ENCODE measurements around the gene HGFAC.

HGFAC gene

DNA sequence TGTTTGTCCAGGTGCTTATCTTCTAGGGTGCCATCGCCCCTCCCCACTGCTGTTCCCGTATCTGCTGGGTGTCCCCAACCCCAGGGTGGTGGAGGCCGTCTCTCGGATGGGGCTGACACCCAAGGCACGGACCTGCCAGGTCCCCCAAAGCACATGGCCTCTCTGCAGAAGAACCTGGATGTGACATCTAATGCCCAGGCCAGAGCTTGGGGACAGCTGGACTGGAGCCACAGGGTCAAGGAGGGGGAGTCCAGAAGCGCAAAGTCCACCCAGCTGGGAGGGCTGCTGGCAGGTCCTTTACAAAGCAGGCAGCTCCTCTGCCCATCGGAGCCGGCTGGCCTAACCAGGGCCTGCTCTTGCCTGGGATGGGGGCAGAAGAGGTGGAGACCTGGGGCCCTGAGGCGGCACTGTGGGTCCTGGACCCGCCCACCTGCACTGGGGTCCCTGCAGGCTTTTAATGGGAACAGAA, 20.6 kb downstream of the HGFAC start:
- no peak overlapping the region for H3K4me2 ChIP-seq (ENCODE audit: low read length)
- no peaks in the 10 kb centered on the region for H3K4me1 ChIP-seq (ENCODE audit: low read length)
- H2AFZ ChIP-seq (ENCODE audit: low read depth, low read length) = no peak overlapping the region
- H3K9me3 ChIP-seq (ENCODE audit: insufficient read depth, low read length) = no peaks in the 10 kb centered on the region
- peaks cover 14% of the 10 kb centered on the region for H3K27me3 ChIP-seq (ENCODE audit: low read depth, low read length)
- H4K20me1 ChIP-seq (ENCODE audit: insufficient read depth, low read length) = no peaks in the 10 kb centered on the region
- no peak overlapping the region for H3K27ac ChIP-seq (ENCODE audit: low read length)
- no peak for TF ChIP-seq EZH2phosphoT487 (IDR thresholded peaks at IDR 0.05; ENCODE audit: low read depth)
- TF ChIP-seq, protein P1, sequence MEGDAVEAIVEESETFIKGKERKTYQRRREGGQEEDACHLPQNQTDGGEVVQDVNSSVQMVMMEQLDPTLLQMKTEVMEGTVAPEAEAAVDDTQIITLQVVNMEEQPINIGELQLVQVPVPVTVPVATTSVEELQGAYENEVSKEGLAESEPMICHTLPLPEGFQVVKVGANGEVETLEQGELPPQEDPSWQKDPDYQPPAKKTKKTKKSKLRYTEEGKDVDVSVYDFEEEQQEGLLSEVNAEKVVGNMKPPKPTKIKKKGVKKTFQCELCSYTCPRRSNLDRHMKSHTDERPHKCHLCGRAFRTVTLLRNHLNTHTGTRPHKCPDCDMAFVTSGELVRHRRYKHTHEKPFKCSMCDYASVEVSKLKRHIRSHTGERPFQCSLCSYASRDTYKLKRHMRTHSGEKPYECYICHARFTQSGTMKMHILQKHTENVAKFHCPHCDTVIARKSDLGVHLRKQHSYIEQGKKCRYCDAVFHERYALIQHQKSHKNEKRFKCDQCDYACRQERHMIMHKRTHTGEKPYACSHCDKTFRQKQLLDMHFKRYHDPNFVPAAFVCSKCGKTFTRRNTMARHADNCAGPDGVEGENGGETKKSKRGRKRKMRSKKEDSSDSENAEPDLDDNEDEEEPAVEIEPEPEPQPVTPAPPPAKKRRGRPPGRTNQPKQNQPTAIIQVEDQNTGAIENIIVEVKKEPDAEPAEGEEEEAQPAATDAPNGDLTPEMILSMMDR (IDR thresholded peaks at IDR 0.05; ENCODE audit: low read depth, low read length) = no peak
- no peak overlapping the region for H3K9ac ChIP-seq (ENCODE audit: low read length)
- H3K4me3 ChIP-seq (ENCODE audit: low read length) = no peak overlapping the region
- no peaks in the 10 kb centered on the region for H3K36me3 ChIP-seq (replicated peaks; ENCODE audit: low read depth, low read length)
- no peaks in the 10 kb centered on the region for H3K79me2 ChIP-seq (ENCODE audit: low read length)

DNA sequence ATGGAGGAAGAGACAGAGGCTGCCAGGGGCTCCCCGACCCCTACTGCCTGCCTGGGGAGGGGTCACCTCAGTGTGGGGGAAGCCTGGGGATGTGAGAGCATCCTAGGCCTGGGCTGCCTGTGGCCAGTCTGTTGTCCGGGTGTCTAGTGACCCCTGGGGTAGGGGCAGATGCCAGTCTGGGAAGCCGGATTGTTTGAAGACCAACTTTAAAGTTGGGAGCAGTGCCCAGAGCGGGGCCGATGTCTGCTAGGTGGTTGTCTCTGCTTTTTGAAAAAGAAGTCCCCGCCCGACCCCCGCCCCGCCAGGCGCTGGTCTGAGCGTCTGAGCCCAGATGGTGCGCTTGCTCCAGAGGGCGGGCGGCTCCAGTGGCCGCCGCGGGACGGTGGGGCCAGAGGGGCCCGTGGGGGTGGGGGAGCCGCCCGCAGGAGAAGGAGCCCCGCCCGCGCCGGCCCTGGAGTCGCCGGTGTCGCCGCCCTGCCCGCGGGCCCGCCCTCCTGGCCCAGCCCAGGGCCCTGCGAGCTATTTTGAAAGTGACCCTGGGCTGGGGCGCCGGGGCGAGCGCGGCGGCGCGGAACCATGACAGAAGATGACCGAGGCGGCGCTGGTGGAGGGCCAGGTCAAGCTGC, 21.1 kb downstream of the HGFAC start, which contains the start of gene DOK7:
DOK7 (plus strand) TSS at position 517 of the 626 bp plus-strand sequence; CDS start at position 587, 70 bp downstream.
- H2AFZ ChIP-seq (ENCODE audit: low read depth, low read length) = no peak within 1 kb of the TSS
- TF ChIP-seq, protein P1 (IDR thresholded peaks at IDR 0.05; ENCODE audit: low read depth, low read length) = no peak
- TF ChIP-seq EZH2phosphoT487 (IDR thresholded peaks at IDR 0.05; ENCODE audit: low read depth) = no peak
- no peaks in the 10 kb centered on the region for H4K20me1 ChIP-seq (ENCODE audit: insufficient read depth, low read length)
- no peaks in the 10 kb centered on the region for H3K9me3 ChIP-seq (ENCODE audit: insufficient read depth, low read length)
- H3K36me3 ChIP-seq (replicated peaks; ENCODE audit: low read depth, low read length) = no peaks in the 10 kb centered on the region
- H3K4me2 ChIP-seq (ENCODE audit: low read length) = no peak within 1 kb of the TSS
- H3K79me2 ChIP-seq (ENCODE audit: low read length) = no peaks in the 10 kb centered on the region
- H3K27ac ChIP-seq (ENCODE audit: low read length) = no peak within 1 kb of the TSS
- peaks cover 14% of the 10 kb centered on the region for H3K27me3 ChIP-seq (ENCODE audit: low read depth, low read length)
- no peak within 1 kb of the TSS for H3K9ac ChIP-seq (ENCODE audit: low read length)
- H3K4me1 ChIP-seq (ENCODE audit: low read length) = no peaks in the 10 kb centered on the region
- no peak within 1 kb of the TSS for H3K4me3 ChIP-seq (ENCODE audit: low read length)

DNA sequence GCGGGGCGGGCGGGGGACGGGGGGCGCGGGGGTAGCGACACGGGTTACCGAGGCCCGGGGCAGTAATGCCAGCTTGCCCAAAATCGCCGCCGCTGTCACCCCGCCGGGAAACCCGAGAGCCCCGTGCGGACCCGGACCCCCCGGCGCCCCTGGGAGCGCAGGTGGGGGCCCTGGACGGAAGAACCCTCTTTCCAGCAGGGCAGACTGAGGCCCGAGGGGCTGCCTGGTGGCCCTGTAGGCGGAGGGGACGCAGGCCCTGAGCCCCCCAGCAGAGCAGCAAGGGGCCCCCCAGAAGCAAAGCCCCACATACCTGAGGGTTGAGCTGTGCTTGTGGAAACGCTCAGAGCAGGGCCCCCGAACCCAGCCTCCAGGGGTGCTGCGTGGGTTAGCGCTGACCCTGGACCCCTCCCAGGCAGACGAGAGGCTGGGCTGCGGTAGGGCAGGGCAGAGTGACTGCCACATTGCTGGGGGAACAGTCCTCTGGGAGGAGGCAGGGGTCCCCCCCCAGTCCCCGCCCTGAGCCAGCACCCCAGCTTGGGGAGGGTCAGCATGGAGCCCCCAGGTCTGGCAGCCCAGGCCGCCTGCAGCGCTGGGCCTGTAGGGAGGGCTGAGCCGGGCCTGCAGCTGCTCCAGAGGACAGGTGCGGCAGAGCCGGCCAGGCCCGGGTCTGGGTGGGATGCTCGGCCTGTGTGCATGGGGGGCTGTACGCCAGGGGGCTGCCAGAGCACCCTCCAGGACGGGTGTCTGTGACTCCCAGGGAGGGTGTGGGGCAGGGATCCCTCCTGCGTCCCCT, 22.0 kb downstream of the HGFAC start:
- Histone ChIP-seq H3K4me2 (ENCODE audit: low read length) (no peak overlapping the region), H3K27me3 (ENCODE audit: low read depth, low read length) (peaks cover 14% of the 10 kb centered on the region), H3K36me3 (replicated peaks; ENCODE audit: low read depth, low read length) (no peaks in the 10 kb centered on the region), H3K9ac (ENCODE audit: low read length) (no peak overlapping the region), H3K79me2 (ENCODE audit: low read length) (no peaks in the 10 kb centered on the region), H3K27ac (ENCODE audit: low read length) (no peak overlapping the region), H3K4me3 (ENCODE audit: low read length) (no peak overlapping the region), H4K20me1 (ENCODE audit: insufficient read depth, low read length) (no peaks in the 10 kb centered on the region), H2AFZ (ENCODE audit: low read depth, low read length) (no peak overlapping the region), H3K9me3 (ENCODE audit: insufficient read depth, low read length) (no peaks in the 10 kb centered on the region), H3K4me1 (ENCODE audit: low read length) (no peaks in the 10 kb centered on the region)
- TF ChIP-seq, protein P1 (IDR thresholded peaks at IDR 0.05; ENCODE audit: low read depth, low read length) = no peak

DNA sequence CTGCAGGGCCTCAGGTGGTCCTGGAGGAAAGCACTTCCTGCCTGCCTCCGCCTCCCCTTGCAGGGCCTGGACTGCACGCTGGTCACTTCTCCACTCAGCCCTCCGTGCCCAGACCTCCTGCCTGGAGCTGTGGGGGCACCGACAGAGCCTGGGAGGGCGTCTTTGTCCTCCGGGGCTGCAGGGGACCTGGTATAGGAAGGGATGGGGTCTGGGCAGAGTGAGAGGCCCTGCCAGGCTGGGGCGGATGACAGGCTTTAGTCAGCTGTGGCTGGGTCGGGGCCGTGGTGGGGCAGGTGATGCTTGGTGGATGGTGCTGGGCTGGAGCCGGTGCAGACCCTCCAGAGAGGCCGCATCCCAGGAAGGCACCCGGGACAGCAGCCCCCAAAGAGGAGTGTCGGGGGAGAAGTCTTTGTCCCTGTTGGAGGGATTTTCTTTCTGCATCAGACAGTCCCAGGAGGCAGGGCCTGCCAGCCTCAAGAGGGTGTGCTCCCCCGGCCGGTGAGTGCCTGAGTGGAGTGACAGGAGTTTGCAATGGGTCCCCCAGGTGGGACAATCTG, 22.7 kb downstream of the HGFAC start:
- no peak overlapping the region for H3K4me3 ChIP-seq (ENCODE audit: low read length)
- H3K4me1 ChIP-seq (ENCODE audit: low read length) = no peaks in the 10 kb centered on the region
- H3K4me2 ChIP-seq (ENCODE audit: low read length) = no peak overlapping the region
- no peak overlapping the region for H2AFZ ChIP-seq (ENCODE audit: low read depth, low read length)
- no peaks in the 10 kb centered on the region for H3K36me3 ChIP-seq (replicated peaks; ENCODE audit: low read depth, low read length)
- H3K9ac ChIP-seq (ENCODE audit: low read length) = no peak overlapping the region
- TF ChIP-seq, protein P1 (IDR thresholded peaks at IDR 0.05; ENCODE audit: low read depth, low read length) = no peak
- no peak for TF ChIP-seq EZH2phosphoT487 (IDR thresholded peaks at IDR 0.05; ENCODE audit: low read depth)
- no peaks in the 10 kb centered on the region for H3K79me2 ChIP-seq (ENCODE audit: low read length)
- H3K27ac ChIP-seq (ENCODE audit: low read length) = no peak overlapping the region
- no peaks in the 10 kb centered on the region for H4K20me1 ChIP-seq (ENCODE audit: insufficient read depth, low read length)
- H3K9me3 ChIP-seq (ENCODE audit: insufficient read depth, low read length) = no peaks in the 10 kb centered on the region
- peaks cover 14% of the 10 kb centered on the region for H3K27me3 ChIP-seq (ENCODE audit: low read depth, low read length)
